Measurements from ENCODE around the gene SASH1. TPM values are rescaled to one million over a fixed set of nuclear protein-coding genes. Genes with fewer than 3 reads are reported as not detected.

The SASH1 gene
- total RNA-seq, 1 experiment from 2014 or later = 33.2 TPM

DNA sequence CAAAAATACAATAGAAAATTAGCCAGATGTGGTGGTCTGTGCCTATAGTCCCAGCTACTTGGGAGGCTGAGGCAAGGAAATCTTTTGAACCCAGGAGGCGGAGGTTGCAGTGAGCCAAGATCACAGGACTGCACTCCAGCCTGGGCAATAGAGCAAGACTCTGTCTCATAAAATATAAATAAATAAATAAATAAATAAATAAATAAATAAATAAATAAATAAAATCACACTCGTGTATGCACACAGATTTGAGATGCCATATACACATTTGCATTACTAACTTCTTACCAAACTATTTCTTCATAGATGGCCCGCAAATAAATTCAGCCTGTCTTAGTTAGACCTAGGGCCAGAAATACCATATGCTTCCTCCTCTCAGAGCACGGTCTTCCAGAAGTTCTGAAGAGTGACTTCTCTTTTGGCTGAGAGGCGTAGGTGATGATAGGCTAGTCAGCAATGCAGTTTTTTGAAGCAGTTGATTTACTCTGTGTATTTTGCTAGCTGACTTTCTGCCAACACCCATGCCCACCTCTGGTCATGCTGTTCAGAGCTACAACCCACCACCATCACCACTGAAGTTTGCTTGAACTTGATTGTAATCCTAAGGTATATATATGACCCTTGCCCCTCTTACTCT is 150.1 kb downstream of the SASH1 start:
- Histone ChIP-seq H4K8ac (replicated peaks; ENCODE audit: insufficient read length, low read depth, low read length) (no peak overlapping the region), H4K5ac (ENCODE audit: insufficient read length, low read depth, low read length) (no peak overlapping the region), H3K4me1 (ENCODE audit: insufficient read depth, low read length) (no peaks in the 10 kb centered on the region), H3T11ph (ENCODE audit: low read length) (no peak overlapping the region), H2BK20ac (ENCODE audit: low read depth, low read length, poor library complexity, severe bottlenecking) (no peak overlapping the region), H3K4ac (ENCODE audit: low read depth, low read length) (no peak overlapping the region), H3K23ac (ENCODE audit: insufficient read length, low read depth, low read length) (no peak overlapping the region), H3K27ac (ENCODE audit: insufficient read length, low read depth, low read length) (no peak overlapping the region), H3K18ac (ENCODE audit: insufficient read length, low read depth, low read length) (no peak overlapping the region), H3K14ac (ENCODE audit: insufficient read depth, low read length) (no peak overlapping the region), H4K20me1 (ENCODE audit: control insufficient read depth, insufficient read depth, insufficient read length) (no peaks in the 10 kb centered on the region), H2BK5ac (ENCODE audit: insufficient read length, low read length) (no peak overlapping the region), H3K79me1 (ENCODE audit: insufficient read depth, low read depth, low read length, poor library complexity, severe bottlenecking) (no peaks in the 10 kb centered on the region), H3K27me3 (ENCODE audit: insufficient read depth, low read length) (no peaks in the 10 kb centered on the region), H4K91ac (ENCODE audit: insufficient read length, low read depth, low read length) (no peak overlapping the region), H2BK12ac (ENCODE audit: insufficient read length, low read depth, low read length) (no peak overlapping the region), H3K23me2 (ENCODE audit: insufficient read length, low read depth, low read length, poor library complexity, severe bottlenecking) (no peaks in the 10 kb centered on the region), H2AK5ac (ENCODE audit: insufficient read length, low read length) (no peak overlapping the region), H3K56ac (ENCODE audit: insufficient read length, low read depth, low read length) (no peak overlapping the region), H3K9me3 (ENCODE audit: control insufficient read depth, low read depth, low read length) (no peaks in the 10 kb centered on the region), H2BK120ac (ENCODE audit: low read depth, low read length, poor library complexity, severe bottlenecking) (no peak overlapping the region), H3K79me2 (ENCODE audit: insufficient read depth, low read length) (no peaks in the 10 kb centered on the region), H3K4me2 (ENCODE audit: insufficient read depth, insufficient read length, low read length) (no peak overlapping the region), H2BK15ac (ENCODE audit: low read depth, low read length) (no peak overlapping the region), H2AFZ (ENCODE audit: low read length) (no peak overlapping the region), H3K9ac (ENCODE audit: extremely low read depth, insufficient read length, low read length) (no peak overlapping the region)
- Mint-ChIP-seq H3K9me3 (no peaks in the 10 kb centered on the region), H3K27ac (no peak overlapping the region; a peak in 1 of 7 replicates), H3K27me3 (ENCODE audit: low read depth) (no peaks in the 10 kb centered on the region), H3K4me1 (no peaks in the 10 kb centered on the region), H3K4me3 (no peak overlapping the region), H3K36me3 (ENCODE audit: insufficient read depth in 1 of 3, low read depth in 3 of 3) (peaks cover 5 to 18% (median 11%) of the 10 kb centered on the region in 3 experiments; a peak in 6 of 7 replicates)
- no CpG with 5 or more reads among the region's 5 CpGs for WGBS (ENCODE audit: extremely low coverage, insufficient read length, low lambda C conversion rate)
- DNase-seq = no peak
- TF ChIP-seq, protein P1, sequence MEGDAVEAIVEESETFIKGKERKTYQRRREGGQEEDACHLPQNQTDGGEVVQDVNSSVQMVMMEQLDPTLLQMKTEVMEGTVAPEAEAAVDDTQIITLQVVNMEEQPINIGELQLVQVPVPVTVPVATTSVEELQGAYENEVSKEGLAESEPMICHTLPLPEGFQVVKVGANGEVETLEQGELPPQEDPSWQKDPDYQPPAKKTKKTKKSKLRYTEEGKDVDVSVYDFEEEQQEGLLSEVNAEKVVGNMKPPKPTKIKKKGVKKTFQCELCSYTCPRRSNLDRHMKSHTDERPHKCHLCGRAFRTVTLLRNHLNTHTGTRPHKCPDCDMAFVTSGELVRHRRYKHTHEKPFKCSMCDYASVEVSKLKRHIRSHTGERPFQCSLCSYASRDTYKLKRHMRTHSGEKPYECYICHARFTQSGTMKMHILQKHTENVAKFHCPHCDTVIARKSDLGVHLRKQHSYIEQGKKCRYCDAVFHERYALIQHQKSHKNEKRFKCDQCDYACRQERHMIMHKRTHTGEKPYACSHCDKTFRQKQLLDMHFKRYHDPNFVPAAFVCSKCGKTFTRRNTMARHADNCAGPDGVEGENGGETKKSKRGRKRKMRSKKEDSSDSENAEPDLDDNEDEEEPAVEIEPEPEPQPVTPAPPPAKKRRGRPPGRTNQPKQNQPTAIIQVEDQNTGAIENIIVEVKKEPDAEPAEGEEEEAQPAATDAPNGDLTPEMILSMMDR (conservative IDR thresholded peaks at IDR 0.05) = no peak
